Amniotic stem cell (primary cell): ENCODE data around the gene PPDPF.
"Not testable (repeated sequence)": the region's sequence is repeated elsewhere in the genome, so short reads cannot be mapped to it uniquely, and the experiment has no call there.

ENCODE experiments used
- DNase-seq: peaks from one replicate; lab custom pipeline; 2025; lab: John Stamatoyannopoulos, UW

PPDPF gene

GRCh38 chr20:63565021-63565698, 44.6 kb downstream of the PPDPF start:
- DNase-seq, result no peak

DNA sequence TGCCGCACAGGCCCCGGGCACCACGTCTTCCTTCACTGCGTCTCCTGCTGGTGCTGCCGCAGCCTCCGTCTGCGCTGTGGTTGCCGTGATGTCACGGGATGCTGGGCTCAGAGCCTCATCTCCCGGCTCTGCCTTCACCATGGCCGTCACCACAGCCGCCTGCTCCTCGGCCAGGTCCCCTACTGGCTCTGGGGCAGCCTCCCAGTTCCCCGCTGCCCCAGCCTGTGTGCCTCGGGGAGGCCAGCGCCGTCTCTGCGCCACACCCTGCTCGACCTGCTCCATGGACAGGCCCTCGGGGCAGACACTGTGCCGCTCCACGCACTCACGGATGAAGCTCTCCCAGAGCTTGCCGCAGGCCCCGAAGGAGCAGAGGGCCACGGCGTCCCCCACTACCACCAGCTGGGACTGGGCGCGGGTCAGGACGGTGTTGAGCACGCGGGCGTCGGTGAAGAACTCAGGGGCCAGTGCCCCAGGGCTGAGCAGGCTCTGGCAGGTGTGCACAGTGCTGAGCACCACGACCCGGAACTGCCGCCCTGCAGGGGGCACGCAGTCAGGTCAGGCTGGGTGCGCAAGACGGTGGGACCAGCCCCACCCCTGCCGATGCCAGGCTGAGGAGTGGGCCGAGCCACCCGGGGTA, 45.3 kb downstream of the PPDPF start:
- no peak for DNase-seq

DNA sequence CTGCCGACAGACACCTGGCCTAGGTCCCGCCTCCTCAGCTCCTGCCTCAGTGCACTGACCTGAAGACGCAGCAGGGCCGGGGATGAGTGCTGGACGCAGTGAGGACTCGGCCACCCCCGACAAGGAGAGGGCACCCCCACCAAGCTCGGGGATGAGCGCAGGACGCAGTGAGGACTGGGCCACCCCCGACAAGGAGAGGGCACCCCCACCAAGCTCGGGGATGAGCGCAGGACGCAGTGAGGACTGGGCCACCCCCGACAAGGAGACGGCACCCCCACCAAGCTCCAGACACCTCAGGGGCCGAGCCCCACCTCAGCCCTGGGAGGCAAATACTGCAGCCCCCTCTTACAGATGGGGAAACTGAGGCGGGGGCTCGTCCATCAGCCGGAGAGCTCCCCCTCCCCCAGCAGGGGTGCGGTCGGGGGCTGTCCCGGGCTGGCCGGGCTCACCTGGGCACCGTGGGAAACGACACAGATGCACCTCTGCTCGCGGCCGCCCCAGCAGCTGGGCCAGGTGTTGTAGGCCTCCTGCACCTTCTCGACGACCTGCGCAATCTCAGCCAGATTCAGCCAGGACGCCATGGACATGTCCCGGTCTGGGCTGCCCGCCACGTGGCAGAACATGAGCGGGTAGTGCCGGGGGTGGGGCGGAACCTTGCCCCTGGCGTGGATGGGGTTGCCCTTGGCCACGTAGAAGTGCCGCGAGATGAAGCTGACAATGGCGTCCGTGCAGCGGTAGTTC, 46.0 kb downstream of the PPDPF start:
- no peak for DNase-seq

DNA sequence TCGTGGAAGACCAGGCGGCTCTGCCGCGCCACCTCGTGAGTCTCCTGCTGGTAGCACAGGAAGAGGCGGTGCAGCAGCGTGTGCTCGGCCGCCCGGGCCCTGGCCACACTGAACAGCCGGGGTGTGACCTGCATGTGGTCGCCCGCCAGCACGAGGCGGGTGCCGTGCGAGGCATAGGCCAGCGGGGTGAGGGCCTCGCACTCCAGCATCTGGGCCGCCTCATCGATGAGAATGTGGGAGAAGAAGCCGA, 46.5 kb downstream of the PPDPF start:
- no peak for DNase-seq

DNA sequence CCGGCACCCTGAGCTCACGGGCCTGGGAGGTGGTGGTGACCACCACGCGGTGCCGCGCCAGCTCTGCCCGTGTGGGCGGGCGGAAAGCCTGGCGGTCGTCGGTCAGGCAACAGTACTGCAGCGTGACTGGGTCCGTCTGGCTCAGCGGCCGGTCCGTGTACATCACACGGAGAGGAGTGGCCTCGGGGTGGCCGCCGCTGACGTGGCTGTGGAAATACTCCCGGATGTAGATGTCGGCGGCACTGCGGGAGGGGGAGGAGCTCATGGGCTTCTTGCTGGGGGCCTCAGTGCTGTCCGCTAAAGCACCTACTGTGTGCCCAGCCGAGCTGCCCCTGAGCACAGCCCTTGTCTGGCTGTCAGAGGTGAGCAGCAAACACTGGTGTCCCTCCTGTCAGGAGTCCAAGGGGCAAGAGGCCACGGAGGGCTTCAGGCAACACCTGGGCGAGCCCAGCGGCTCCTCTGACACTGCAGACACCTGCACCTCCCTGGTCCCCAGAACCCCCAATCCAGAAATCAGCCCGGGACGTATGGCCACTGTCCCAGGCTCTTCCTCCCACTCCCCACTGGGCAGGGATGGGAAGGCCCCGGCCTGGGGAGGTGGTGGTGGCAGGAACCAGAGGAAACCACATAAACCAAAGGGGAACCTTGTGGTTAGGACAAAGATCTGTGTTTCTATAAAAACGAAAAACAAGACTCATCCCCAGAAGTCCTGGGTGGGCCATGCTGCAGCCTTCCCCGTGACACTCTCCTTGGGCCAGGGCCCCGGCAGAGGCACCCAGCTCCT, 47.0 kb downstream of the PPDPF start:
- DNase-seq, result no peak

DNA sequence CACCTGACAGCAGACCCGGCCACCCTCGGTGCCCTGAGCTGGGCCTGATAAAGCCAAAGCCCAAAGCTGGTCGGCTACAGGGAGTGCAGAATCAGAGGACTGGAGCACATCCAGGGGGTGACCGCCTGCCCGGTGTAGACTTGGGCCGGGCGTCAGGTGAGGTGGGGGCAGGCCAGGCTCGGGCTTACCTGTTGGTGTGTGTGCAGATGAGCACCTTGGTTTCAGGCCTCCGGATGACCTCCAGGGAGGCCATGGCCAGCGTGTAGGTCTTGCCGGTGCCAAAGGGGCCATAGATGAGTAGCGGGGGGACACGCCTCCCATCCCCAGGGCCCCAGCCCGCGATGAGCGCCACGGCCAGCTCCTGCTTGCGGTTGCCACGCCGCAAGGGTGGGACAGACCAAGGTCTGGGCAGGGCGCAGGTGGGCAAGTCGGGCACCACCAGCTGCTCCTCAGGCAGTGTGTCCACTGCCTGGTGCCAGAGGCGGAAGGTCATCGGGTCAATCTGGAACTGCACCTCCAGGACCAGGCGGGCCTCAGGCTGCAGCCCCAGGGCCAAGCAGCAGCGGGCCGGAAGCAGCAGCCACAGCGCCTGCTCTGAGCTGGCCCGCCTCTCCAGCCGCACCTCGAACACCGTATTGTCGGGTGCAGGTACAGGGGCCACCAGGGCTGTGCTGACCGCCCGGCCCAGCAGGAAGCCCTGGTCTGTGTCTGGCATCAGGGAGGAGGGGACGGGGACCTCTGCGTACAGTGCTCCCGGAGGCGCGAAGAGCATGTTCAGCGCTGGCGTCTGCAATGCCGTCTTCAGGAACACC, 47.8 kb downstream of the PPDPF start:
- DNase-seq, result no peak

- no peak for DNase-seq
These were observed 48.7 kb downstream of the PPDPF start for GRCh38 chr20:63568986-63569949.

DNA sequence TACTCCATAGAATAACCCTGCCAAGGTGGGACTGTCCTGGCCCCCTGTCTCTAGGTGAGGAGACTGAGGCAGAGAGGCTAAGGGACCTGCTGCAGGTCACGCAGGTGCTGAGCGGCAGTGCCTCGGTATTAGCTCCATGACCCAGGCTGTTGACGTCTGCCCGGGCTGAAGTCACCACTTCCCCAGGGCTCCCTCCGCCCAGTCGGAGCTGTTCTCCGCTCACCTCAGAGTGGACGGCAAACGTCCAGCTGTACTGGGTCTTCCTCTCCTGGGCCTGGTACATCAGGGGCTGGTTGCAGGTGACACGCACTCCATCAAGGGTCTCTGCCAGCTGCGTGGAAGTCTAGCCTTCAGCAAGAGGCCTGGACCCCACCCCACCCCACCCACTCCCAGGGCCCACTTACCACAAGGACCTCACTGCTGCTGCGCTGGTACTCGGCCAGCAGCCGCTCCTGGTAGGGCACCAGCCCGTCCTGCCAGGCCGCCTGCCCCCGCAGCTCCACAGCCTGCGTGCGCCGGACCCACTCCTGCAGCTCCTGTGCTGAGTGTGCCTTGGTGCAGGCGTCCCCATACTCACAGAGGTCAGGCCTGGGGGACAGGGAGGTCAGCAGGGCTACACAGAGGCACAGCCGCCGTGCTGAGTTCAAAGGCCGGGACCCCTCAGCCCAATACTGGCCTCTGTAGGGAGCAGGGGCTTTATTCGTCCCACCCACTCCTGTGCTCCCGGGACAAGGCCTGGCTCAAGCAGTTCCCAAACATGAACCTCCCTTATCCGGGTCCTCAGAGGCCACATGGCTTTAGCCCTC, 49.9 kb downstream of the PPDPF start:
- DNase-seq, result no peak

- not testable (repeated sequence) for DNase-seq
These were observed 50.5 kb downstream of the PPDPF start for GRCh38 chr20:63571087-63571478.
